ENCODE measurements around the gene SLC39A6. TPM values are rescaled to one million over a fixed set of nuclear protein-coding genes. Genes with fewer than 3 reads are reported as not detected.

The SLC39A6 gene
- total RNA-seq, 2 donors from 2014 or later: 27.6 to 42.2 TPM

GRCh38 chr18:36130039-36130831 is 1.1 kb upstream of the SLC39A6 start:
- DNase-seq (ENCODE audit: low spot score): no peak
- peak; percentile 7 for ATAC-seq (ENCODE audit: insufficient number of reproducible peaks, low FRiP score, low read depth)
- Histone ChIP-seq H3K27ac (peak overlapping the region; percentile 96 to 99), H3K9me3 (no peaks in the 10 kb centered on the region), H3K36me3 (no peaks in the 10 kb centered on the region), H3K4me3 (peak overlapping the region; percentile 86), H3K4me1 (ENCODE audit: control insufficient read depth in 1 of 2, low read depth in 2 of 2) (peaks cover 12 to 37% of the 10 kb centered on the region in 2 donors), H3K27me3 (replicated peaks; ENCODE audit: insufficient read depth) (no peaks in the 10 kb centered on the region)
- TF ChIP-seq, protein P1, sequence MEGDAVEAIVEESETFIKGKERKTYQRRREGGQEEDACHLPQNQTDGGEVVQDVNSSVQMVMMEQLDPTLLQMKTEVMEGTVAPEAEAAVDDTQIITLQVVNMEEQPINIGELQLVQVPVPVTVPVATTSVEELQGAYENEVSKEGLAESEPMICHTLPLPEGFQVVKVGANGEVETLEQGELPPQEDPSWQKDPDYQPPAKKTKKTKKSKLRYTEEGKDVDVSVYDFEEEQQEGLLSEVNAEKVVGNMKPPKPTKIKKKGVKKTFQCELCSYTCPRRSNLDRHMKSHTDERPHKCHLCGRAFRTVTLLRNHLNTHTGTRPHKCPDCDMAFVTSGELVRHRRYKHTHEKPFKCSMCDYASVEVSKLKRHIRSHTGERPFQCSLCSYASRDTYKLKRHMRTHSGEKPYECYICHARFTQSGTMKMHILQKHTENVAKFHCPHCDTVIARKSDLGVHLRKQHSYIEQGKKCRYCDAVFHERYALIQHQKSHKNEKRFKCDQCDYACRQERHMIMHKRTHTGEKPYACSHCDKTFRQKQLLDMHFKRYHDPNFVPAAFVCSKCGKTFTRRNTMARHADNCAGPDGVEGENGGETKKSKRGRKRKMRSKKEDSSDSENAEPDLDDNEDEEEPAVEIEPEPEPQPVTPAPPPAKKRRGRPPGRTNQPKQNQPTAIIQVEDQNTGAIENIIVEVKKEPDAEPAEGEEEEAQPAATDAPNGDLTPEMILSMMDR (IDR thresholded peaks at IDR 0.05): no peak

GRCh38 chr18:36128907-36129299 is 237 bp downstream of the SLC39A6 start:
- H3K4me3 ChIP-seq: peak overlapping the region; percentile 86
- peaks cover 12 to 37% of the 10 kb centered on the region in 2 donors for H3K4me1 ChIP-seq (ENCODE audit: control insufficient read depth in 1 of 2, low read depth in 2 of 2)
- DNase-seq (ENCODE audit: low spot score): peak; percentile 16
- peak overlapping the region; percentile 96 to 99 for H3K27ac ChIP-seq
- H3K36me3 ChIP-seq: peaks cover 4% of the 10 kb centered on the region
- TF ChIP-seq, protein P1 (IDR thresholded peaks at IDR 0.05): no peak
- peak; percentile 31 for ATAC-seq (ENCODE audit: insufficient number of reproducible peaks, low FRiP score, low read depth)
- no peaks in the 10 kb centered on the region for H3K27me3 ChIP-seq (replicated peaks; ENCODE audit: insufficient read depth)
- no peaks in the 10 kb centered on the region for H3K9me3 ChIP-seq

GRCh38 chr18:36128530-36128870 is 640 bp downstream of the SLC39A6 start:
- Histone ChIP-seq H3K4me1 (ENCODE audit: control insufficient read depth in 1 of 2, low read depth in 2 of 2) (peaks cover 12 to 37% of the 10 kb centered on the region in 2 donors), H3K9me3 (no peaks in the 10 kb centered on the region), H3K36me3 (peaks cover 8% of the 10 kb centered on the region), H3K27me3 (replicated peaks; ENCODE audit: insufficient read depth) (no peaks in the 10 kb centered on the region), H3K27ac (peak overlapping the region; percentile 96 to 99), H3K4me3 (peak overlapping the region; percentile 86)
- ATAC-seq (ENCODE audit: insufficient number of reproducible peaks, low FRiP score, low read depth): no peak
- no peak for DNase-seq (ENCODE audit: low spot score)
- TF ChIP-seq, protein P1 (IDR thresholded peaks at IDR 0.05): no peak

DNA sequence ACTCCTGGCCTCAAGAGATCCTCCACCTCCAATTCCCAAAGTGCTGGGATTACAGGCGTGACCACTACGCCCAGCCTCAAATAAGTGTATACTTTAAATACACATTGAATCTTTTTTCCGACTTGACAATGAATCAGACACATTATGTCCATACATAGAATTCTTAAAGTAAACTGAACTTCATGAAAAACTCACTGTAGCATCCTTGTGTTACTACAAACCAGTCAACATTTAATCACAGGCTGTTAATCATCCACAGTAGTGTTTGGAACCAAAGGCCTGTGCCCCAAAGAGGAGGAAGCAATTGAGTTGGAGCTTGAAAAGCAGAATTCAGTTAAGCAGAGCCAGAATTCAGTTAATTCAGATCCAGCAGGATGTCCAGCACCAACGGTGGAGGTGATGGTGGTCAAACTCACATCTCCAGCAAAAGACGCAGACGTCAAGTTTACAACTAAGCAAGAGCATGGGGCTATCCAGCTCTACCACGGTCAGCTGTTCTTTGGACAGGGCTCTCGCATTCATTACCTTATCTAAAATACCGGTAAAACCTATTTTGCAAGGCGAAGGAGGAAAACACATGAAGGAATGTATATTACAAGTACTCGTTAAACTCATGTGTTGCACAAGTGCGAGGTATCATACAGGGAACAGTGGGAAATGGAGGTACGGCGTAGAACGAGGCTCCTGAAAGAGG is 1.2 kb downstream of the SLC39A6 start:
- Histone ChIP-seq H3K27me3 (replicated peaks; ENCODE audit: insufficient read depth) (no peaks in the 10 kb centered on the region), H3K4me3 (peak overlapping the region; percentile 86), H3K36me3 (peaks cover 10% of the 10 kb centered on the region), H3K4me1 (ENCODE audit: control insufficient read depth in 1 of 2, low read depth in 2 of 2) (peaks cover 12 to 37% of the 10 kb centered on the region in 2 donors), H3K27ac (no peak overlapping the region), H3K9me3 (no peaks in the 10 kb centered on the region)
- no peak for ATAC-seq (ENCODE audit: insufficient number of reproducible peaks, low FRiP score, low read depth)
- TF ChIP-seq, protein P1 (IDR thresholded peaks at IDR 0.05): no peak
- no peak for DNase-seq (ENCODE audit: low spot score)

GRCh38 chr18:36126668-36127067 is 2.5 kb downstream of the SLC39A6 start:
- no peak overlapping the region for H3K4me3 ChIP-seq
- H3K4me1 ChIP-seq (ENCODE audit: control insufficient read depth in 1 of 2, low read depth in 2 of 2): peaks cover 12 to 25% of the 10 kb centered on the region in 2 donors
- peaks cover 14% of the 10 kb centered on the region for H3K36me3 ChIP-seq
- TF ChIP-seq, protein P1 (IDR thresholded peaks at IDR 0.05): no peak
- DNase-seq (ENCODE audit: low spot score): no peak
- H3K27me3 ChIP-seq (replicated peaks; ENCODE audit: insufficient read depth): no peaks in the 10 kb centered on the region
- H3K27ac ChIP-seq: no peak overlapping the region
- ATAC-seq (ENCODE audit: insufficient number of reproducible peaks, low FRiP score, low read depth): no peak
- no peaks in the 10 kb centered on the region for H3K9me3 ChIP-seq

Data from thoracic aorta (tissue), 2 donors.